HEK293 (cell line): ENCODE data around the gene BTBD7.

Experiments
- ELK4 ChIP-seq: IDR thresholded peaks from 2 replicates; pipeline ENCODE4 v1.6.1; 2011; ENCODE audit warnings: mild to moderate bottlenecking, low read depth, low read length, borderline replicate concordance
- TSHZ1 ChIP-seq: fragments of 450-650 bp; formaldehyde crosslinking; IDR thresholded peaks from 2 replicates; pipeline ENCODE4 v1.5.1; 2016; ENCODE audit warnings: missing biosample characterization, missing genetic modification characterization, borderline replicate concordance
- ZBTB17 ChIP-seq: fragments of 450-650 bp; formaldehyde crosslinking; IDR thresholded peaks from 2 replicates; pipeline ENCODE4 v1.5.1; 2016; ENCODE audit warnings: missing biosample characterization, missing genetic modification characterization
- ZBTB20 ChIP-seq: fragments of 450-650 bp; formaldehyde crosslinking; IDR thresholded peaks from 2 replicates; pipeline ENCODE4 v1.5.1; 2016; ENCODE audit warnings: missing biosample characterization, missing genetic modification characterization
- ZBTB26 ChIP-seq: fragments of 450-650 bp; formaldehyde crosslinking; optimal IDR thresholded peaks from 2 replicates; pipeline ENCODE3; 2016; ENCODE audit warnings: missing biosample characterization, mild to moderate bottlenecking, missing genetic modification characterization
- ZFHX2 ChIP-seq: fragments of 450-650 bp; formaldehyde crosslinking; conservative IDR thresholded peaks from 2 replicates; pipeline ENCODE4 v1.5.1; 2016; ENCODE audit warnings: missing biosample characterization, missing genetic modification characterization
- ZNF23 ChIP-seq: fragments of 450-650 bp; formaldehyde crosslinking; IDR thresholded peaks from 2 replicates; pipeline ENCODE4 v1.5.1; 2016; ENCODE audit warnings: missing biosample characterization, missing genetic modification characterization, borderline replicate concordance
- ZNF274 ChIP-seq, 2 experiments: fragments of 200-500 bp in 1 of 2; fragments of 450-650 bp in 1 of 2; sonication (Bioruptor generic) in 1 of 2; formaldehyde crosslinking in 1 of 2; IDR thresholded peaks; 2 replicates each; pipeline versions ENCODE4 v1.5.1 to v1.6.1; 2014 to 2016; ENCODE audit warnings: borderline replicate concordance in 1 of 2, inconsistent platforms in 1 of 2, low read length in 1 of 2, missing biosample characterization in 1 of 2, missing genetic modification characterization in 1 of 2
- ZNF624 ChIP-seq: fragments of 450-650 bp; formaldehyde crosslinking; IDR thresholded peaks from 2 replicates; pipeline ENCODE4 v1.5.1; 2017; ENCODE audit warnings: missing biosample characterization, missing genetic modification characterization
- TF ChIP-seq, protein P1 (sequence below): fragments of 450-650 bp; formaldehyde crosslinking; IDR thresholded peaks from 2 replicates; pipeline ENCODE4 v1.5.1; 2016; ENCODE audit warnings: missing biosample characterization, missing genetic modification characterization

DNA sequence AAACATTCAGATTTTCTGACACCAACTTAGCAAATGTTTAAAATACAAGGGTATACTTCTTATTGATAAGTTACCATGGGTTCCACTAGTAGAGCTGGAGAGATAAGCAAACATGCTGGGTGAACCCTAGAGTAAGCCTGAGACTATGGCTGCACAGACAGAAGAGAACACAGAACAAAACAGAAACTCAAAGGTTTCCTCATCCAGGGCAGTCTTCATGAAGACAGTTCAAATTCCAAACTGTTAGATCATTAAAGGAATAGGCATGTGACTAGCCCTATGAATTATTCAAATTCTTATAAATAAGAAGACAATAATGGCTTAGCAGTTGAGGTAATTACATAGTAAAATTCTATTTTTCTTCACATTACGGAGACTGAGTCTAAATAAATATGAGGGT, 28.1 kb downstream of the BTBD7 start:
- TF ChIP-seq ZNF274 (IDR thresholded peaks at IDR 0.05; ENCODE audit: low read length) = no peak
- no peak for TF ChIP-seq ZNF274 (tag by site-specific recombination; IDR thresholded peaks at IDR 0.05; ENCODE audit: borderline replicate concordance)
- TF ChIP-seq, protein P1, sequence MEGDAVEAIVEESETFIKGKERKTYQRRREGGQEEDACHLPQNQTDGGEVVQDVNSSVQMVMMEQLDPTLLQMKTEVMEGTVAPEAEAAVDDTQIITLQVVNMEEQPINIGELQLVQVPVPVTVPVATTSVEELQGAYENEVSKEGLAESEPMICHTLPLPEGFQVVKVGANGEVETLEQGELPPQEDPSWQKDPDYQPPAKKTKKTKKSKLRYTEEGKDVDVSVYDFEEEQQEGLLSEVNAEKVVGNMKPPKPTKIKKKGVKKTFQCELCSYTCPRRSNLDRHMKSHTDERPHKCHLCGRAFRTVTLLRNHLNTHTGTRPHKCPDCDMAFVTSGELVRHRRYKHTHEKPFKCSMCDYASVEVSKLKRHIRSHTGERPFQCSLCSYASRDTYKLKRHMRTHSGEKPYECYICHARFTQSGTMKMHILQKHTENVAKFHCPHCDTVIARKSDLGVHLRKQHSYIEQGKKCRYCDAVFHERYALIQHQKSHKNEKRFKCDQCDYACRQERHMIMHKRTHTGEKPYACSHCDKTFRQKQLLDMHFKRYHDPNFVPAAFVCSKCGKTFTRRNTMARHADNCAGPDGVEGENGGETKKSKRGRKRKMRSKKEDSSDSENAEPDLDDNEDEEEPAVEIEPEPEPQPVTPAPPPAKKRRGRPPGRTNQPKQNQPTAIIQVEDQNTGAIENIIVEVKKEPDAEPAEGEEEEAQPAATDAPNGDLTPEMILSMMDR = no peak
- TF ChIP-seq ZBTB26 (tag by site-specific recombination) = no peak
- TF ChIP-seq ZNF23 (tag by site-specific recombination) = no peak
- no peak for TF ChIP-seq ZNF624
- no peak for TF ChIP-seq ZBTB20 (tag by site-specific recombination)
- no peak for TF ChIP-seq ZFHX2
- no peak for TF ChIP-seq TSHZ1 (tag by site-specific recombination)
- no peak for TF ChIP-seq ELK4
- TF ChIP-seq ZBTB17 (tag by site-specific recombination) = no peak
